ENCODE data around the gene BNC2.

BNC2 gene

GRCh38 chr9:16627967-16628366, 242.5 kb downstream of the BNC2 start:
- Histone ChIP-seq H3K4me2 (ENCODE audit: low read length) (no peak overlapping the region), H3K23ac (ENCODE audit: low read length) (no peak overlapping the region), H4K8ac (ENCODE audit: low read depth, low read length) (no peak overlapping the region), H4K5ac (ENCODE audit: low read length) (no peak overlapping the region), H3K79me1 (ENCODE audit: low read length) (no peaks in the 10 kb centered on the region), H2BK5ac (ENCODE audit: low read length) (no peak overlapping the region), H2AK5ac (ENCODE audit: low read length) (no peak overlapping the region), H2BK15ac (replicated peaks; ENCODE audit: low read depth) (no peak overlapping the region), H3K4ac (ENCODE audit: low read depth, low read length) (no peak overlapping the region), H3K27ac (ENCODE audit: low read depth, low read length) (no peak overlapping the region), H3K27me3 (ENCODE audit: insufficient read depth, low read length, poor library complexity) (no peaks in the 10 kb centered on the region), H3K18ac (ENCODE audit: low read length) (peak overlapping the region; percentile 8), H3K36me3 (ENCODE audit: control insufficient read depth, insufficient read depth, low read length) (no peaks in the 10 kb centered on the region), H3K4me3 (ENCODE audit: low read length) (no peak overlapping the region), H2BK120ac (ENCODE audit: low read depth, low read length) (no peak overlapping the region), H3K56ac (ENCODE audit: low read length) (no peak overlapping the region), H3K9ac (ENCODE audit: low read length) (no peak overlapping the region), H3K79me2 (ENCODE audit: control insufficient read depth, insufficient read depth, low read length) (no peaks in the 10 kb centered on the region), H3K4me1 (ENCODE audit: control insufficient read depth, low read depth, low read length) (peaks cover 9% of the 10 kb centered on the region)
- DNase-seq, result no peak
- WGBS (ENCODE audit: extremely low coverage, insufficient coverage, low lambda C conversion rate), result no CpG with 5 or more reads among the region's 6 CpGs

GRCh38 chr9:16627521-16627920, 242.9 kb downstream of the BNC2 start:
- Histone ChIP-seq H3K79me1 (ENCODE audit: low read length) (no peaks in the 10 kb centered on the region), H3K4ac (ENCODE audit: low read depth, low read length) (no peak overlapping the region), H3K4me1 (ENCODE audit: control insufficient read depth, low read depth, low read length) (peaks cover 9% of the 10 kb centered on the region), H3K9ac (ENCODE audit: low read length) (no peak overlapping the region), H2AK5ac (ENCODE audit: low read length) (no peak overlapping the region), H3K56ac (ENCODE audit: low read length) (no peak overlapping the region), H3K79me2 (ENCODE audit: control insufficient read depth, insufficient read depth, low read length) (no peaks in the 10 kb centered on the region), H2BK15ac (replicated peaks; ENCODE audit: low read depth) (no peak overlapping the region), H3K36me3 (ENCODE audit: control insufficient read depth, insufficient read depth, low read length) (no peaks in the 10 kb centered on the region), H4K8ac (ENCODE audit: low read depth, low read length) (no peak overlapping the region), H3K18ac (ENCODE audit: low read length) (no peak overlapping the region), H3K23ac (ENCODE audit: low read length) (no peak overlapping the region), H2BK5ac (ENCODE audit: low read length) (no peak overlapping the region), H2BK120ac (ENCODE audit: low read depth, low read length) (no peak overlapping the region), H3K4me2 (ENCODE audit: low read length) (no peak overlapping the region), H3K4me3 (ENCODE audit: low read length) (no peak overlapping the region), H4K5ac (ENCODE audit: low read length) (no peak overlapping the region), H3K27ac (ENCODE audit: low read depth, low read length) (no peak overlapping the region), H3K27me3 (ENCODE audit: insufficient read depth, low read length, poor library complexity) (no peaks in the 10 kb centered on the region)
- no CpG with 5 or more reads among the region's 2 CpGs for WGBS (ENCODE audit: extremely low coverage, insufficient coverage, low lambda C conversion rate)
- no peak for DNase-seq

- Histone ChIP-seq H3K79me2 (ENCODE audit: control insufficient read depth, insufficient read depth, low read length) (no peaks in the 10 kb centered on the region), H3K9ac (ENCODE audit: low read length) (no peak overlapping the region), H4K8ac (ENCODE audit: low read depth, low read length) (no peak overlapping the region), H3K27ac (ENCODE audit: low read depth, low read length) (no peak overlapping the region), H2BK5ac (ENCODE audit: low read length) (no peak overlapping the region), H2AK5ac (ENCODE audit: low read length) (no peak overlapping the region), H3K18ac (ENCODE audit: low read length) (peak overlapping the region; percentile 22), H3K56ac (ENCODE audit: low read length) (no peak overlapping the region), H3K4me1 (ENCODE audit: control insufficient read depth, low read depth, low read length) (peaks cover 9% of the 10 kb centered on the region), H2BK120ac (ENCODE audit: low read depth, low read length) (peak overlapping the region; percentile 77), H3K27me3 (ENCODE audit: insufficient read depth, low read length, poor library complexity) (no peaks in the 10 kb centered on the region), H3K23ac (ENCODE audit: low read length) (no peak overlapping the region), H3K4me3 (ENCODE audit: low read length) (no peak overlapping the region), H3K36me3 (ENCODE audit: control insufficient read depth, insufficient read depth, low read length) (no peaks in the 10 kb centered on the region), H3K4me2 (ENCODE audit: low read length) (no peak overlapping the region), H4K5ac (ENCODE audit: low read length) (no peak overlapping the region), H3K4ac (ENCODE audit: low read depth, low read length) (no peak overlapping the region), H3K79me1 (ENCODE audit: low read length) (no peaks in the 10 kb centered on the region), H2BK15ac (replicated peaks; ENCODE audit: low read depth) (peak overlapping the region; percentile 19)
- no CpG with 5 or more reads among the region's 13 CpGs for WGBS (ENCODE audit: extremely low coverage, insufficient coverage, low lambda C conversion rate)
- DNase-seq, result peak; percentile 89
Measured at GRCh38 chr9:16626577-16627130, 243.8 kb downstream of the BNC2 start.

DNA sequence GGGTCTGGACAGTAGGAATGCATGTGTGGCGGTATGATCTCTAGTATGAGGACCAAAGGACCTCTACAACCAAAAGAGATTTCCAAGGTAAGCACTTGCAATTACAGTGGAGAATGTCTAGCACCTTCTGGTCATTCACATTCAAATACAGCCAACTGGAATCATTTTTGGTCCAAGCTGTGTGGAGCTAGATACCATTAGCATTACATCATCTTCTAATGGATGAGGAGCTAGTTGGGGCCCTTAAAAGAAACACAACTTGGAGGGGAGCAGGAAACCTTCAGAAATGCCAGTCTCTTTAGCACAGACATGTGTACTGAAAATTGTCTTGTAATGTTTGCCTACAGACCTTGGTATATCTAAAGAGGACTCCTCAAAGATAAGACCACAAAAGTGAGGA, 244.7 kb downstream of the BNC2 start:
- no peaks in the 10 kb centered on the region for H3K79me2 ChIP-seq (ENCODE audit: control insufficient read depth, insufficient read depth, low read length)
- H3K23ac ChIP-seq (ENCODE audit: low read length), result no peak overlapping the region
- H2BK5ac ChIP-seq (ENCODE audit: low read length), result no peak overlapping the region
- no peak overlapping the region for H2AK5ac ChIP-seq (ENCODE audit: low read length)
- no peak overlapping the region for H2BK120ac ChIP-seq (ENCODE audit: low read depth, low read length)
- H3K18ac ChIP-seq (ENCODE audit: low read length), result no peak overlapping the region
- no peaks in the 10 kb centered on the region for H3K36me3 ChIP-seq (ENCODE audit: control insufficient read depth, insufficient read depth, low read length)
- no peak overlapping the region for H4K8ac ChIP-seq (ENCODE audit: low read depth, low read length)
- H3K56ac ChIP-seq (ENCODE audit: low read length), result no peak overlapping the region
- no peak overlapping the region for H4K5ac ChIP-seq (ENCODE audit: low read length)
- H3K27ac ChIP-seq (ENCODE audit: low read depth, low read length), result no peak overlapping the region
- H3K9ac ChIP-seq (ENCODE audit: low read length), result no peak overlapping the region
- no peak overlapping the region for H3K4me2 ChIP-seq (ENCODE audit: low read length)
- no peak overlapping the region for H3K4me3 ChIP-seq (ENCODE audit: low read length)
- peaks cover 9% of the 10 kb centered on the region for H3K4me1 ChIP-seq (ENCODE audit: control insufficient read depth, low read depth, low read length)
- no peak overlapping the region for H2BK15ac ChIP-seq (replicated peaks; ENCODE audit: low read depth)
- H3K4ac ChIP-seq (ENCODE audit: low read depth, low read length), result no peak overlapping the region
- DNase-seq, result peak; percentile 69
- no CpG with 5 or more reads among the region's 1 CpG for WGBS (ENCODE audit: extremely low coverage, insufficient coverage, low lambda C conversion rate)
- H3K27me3 ChIP-seq (ENCODE audit: insufficient read depth, low read length, poor library complexity), result no peaks in the 10 kb centered on the region
- H3K79me1 ChIP-seq (ENCODE audit: low read length), result no peaks in the 10 kb centered on the region

DNA sequence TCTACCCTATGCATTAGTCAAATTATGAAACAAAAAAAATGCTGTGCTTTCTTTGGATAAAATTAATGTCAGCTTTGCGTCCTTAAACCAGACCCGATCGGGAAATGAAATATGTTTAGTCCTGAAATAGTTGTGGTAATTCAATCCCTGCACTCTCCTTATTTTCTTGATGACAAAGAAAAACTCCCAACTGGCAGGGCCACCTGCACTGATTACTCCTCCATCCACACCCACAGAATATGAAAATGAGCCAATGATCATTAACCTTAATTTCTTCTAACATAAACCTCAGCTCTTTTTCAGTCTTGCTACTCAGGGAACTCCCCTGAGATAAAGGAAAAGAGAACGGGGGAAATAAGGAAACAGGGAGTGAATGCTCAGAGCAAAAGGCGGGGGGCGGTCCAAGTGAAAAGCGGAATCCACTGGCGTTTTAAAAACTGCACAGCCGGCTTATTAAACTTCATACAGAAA, 245.3 kb downstream of the BNC2 start:
- DNase-seq, result no peak
- WGBS (ENCODE audit: extremely low coverage, insufficient coverage, low lambda C conversion rate), result no CpG with 5 or more reads among the region's 9 CpGs
- H4K5ac ChIP-seq (ENCODE audit: low read length), result no peak overlapping the region
- no peak overlapping the region for H3K9ac ChIP-seq (ENCODE audit: low read length)
- H3K79me1 ChIP-seq (ENCODE audit: low read length), result no peaks in the 10 kb centered on the region
- H2BK15ac ChIP-seq (replicated peaks; ENCODE audit: low read depth), result no peak overlapping the region
- no peak overlapping the region for H3K4me3 ChIP-seq (ENCODE audit: low read length)
- no peak overlapping the region for H3K18ac ChIP-seq (ENCODE audit: low read length)
- no peak overlapping the region for H4K8ac ChIP-seq (ENCODE audit: low read depth, low read length)
- no peak overlapping the region for H3K4me2 ChIP-seq (ENCODE audit: low read length)
- no peak overlapping the region for H3K56ac ChIP-seq (ENCODE audit: low read length)
- H2BK120ac ChIP-seq (ENCODE audit: low read depth, low read length), result no peak overlapping the region
- H3K79me2 ChIP-seq (ENCODE audit: control insufficient read depth, insufficient read depth, low read length), result no peaks in the 10 kb centered on the region
- no peaks in the 10 kb centered on the region for H3K36me3 ChIP-seq (ENCODE audit: control insufficient read depth, insufficient read depth, low read length)
- peaks cover 9% of the 10 kb centered on the region for H3K4me1 ChIP-seq (ENCODE audit: control insufficient read depth, low read depth, low read length)
- no peak overlapping the region for H2AK5ac ChIP-seq (ENCODE audit: low read length)
- H3K4ac ChIP-seq (ENCODE audit: low read depth, low read length), result no peak overlapping the region
- no peaks in the 10 kb centered on the region for H3K27me3 ChIP-seq (ENCODE audit: insufficient read depth, low read length, poor library complexity)
- H2BK5ac ChIP-seq (ENCODE audit: low read length), result no peak overlapping the region
- H3K23ac ChIP-seq (ENCODE audit: low read length), result no peak overlapping the region
- no peak overlapping the region for H3K27ac ChIP-seq (ENCODE audit: low read depth, low read length)

DNA sequence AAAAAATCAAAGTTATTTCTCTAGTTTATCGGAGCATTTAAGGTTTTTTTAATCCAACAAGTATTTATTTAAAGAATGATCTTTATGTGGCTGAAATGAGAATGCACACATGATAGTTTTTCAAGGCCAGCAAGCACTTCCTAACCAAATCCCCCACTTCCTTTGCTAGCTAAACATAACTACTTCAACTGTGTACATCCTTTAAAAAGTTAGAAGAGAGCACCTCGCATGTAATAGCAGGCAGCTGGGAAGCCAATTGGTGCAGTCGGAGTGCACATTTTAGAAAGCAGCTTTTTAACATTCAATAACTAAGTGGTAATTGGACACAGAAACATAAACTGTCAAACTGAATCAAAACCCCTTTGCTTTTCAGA, 245.7 kb downstream of the BNC2 start:
- no peaks in the 10 kb centered on the region for H3K27me3 ChIP-seq (ENCODE audit: insufficient read depth, low read length, poor library complexity)
- no peak overlapping the region for H3K18ac ChIP-seq (ENCODE audit: low read length)
- H4K5ac ChIP-seq (ENCODE audit: low read length), result no peak overlapping the region
- no peak overlapping the region for H2AK5ac ChIP-seq (ENCODE audit: low read length)
- H3K9ac ChIP-seq (ENCODE audit: low read length), result no peak overlapping the region
- H3K79me2 ChIP-seq (ENCODE audit: control insufficient read depth, insufficient read depth, low read length), result no peaks in the 10 kb centered on the region
- H4K8ac ChIP-seq (ENCODE audit: low read depth, low read length), result no peak overlapping the region
- H3K23ac ChIP-seq (ENCODE audit: low read length), result no peak overlapping the region
- no peak overlapping the region for H2BK15ac ChIP-seq (replicated peaks; ENCODE audit: low read depth)
- H3K56ac ChIP-seq (ENCODE audit: low read length), result no peak overlapping the region
- no peak overlapping the region for H3K4me2 ChIP-seq (ENCODE audit: low read length)
- H3K4ac ChIP-seq (ENCODE audit: low read depth, low read length), result no peak overlapping the region
- H3K27ac ChIP-seq (ENCODE audit: low read depth, low read length), result no peak overlapping the region
- H3K4me1 ChIP-seq (ENCODE audit: control insufficient read depth, low read depth, low read length), result peaks cover 9% of the 10 kb centered on the region
- H2BK120ac ChIP-seq (ENCODE audit: low read depth, low read length), result no peak overlapping the region
- DNase-seq, result no peak
- H3K4me3 ChIP-seq (ENCODE audit: low read length), result no peak overlapping the region
- no peaks in the 10 kb centered on the region for H3K79me1 ChIP-seq (ENCODE audit: low read length)
- H3K36me3 ChIP-seq (ENCODE audit: control insufficient read depth, insufficient read depth, low read length), result no peaks in the 10 kb centered on the region
- H2BK5ac ChIP-seq (ENCODE audit: low read length), result no peak overlapping the region
- no CpG with 5 or more reads among the region's 3 CpGs for WGBS (ENCODE audit: extremely low coverage, insufficient coverage, low lambda C conversion rate)
